Activated T-cell treated with anti-CD3 and anti-CD28 coated beads for 1 hour (primary cell): ENCODE measurements around the gene MAP3K15.

ENCODE experiments used
- DNase-seq: peaks from one replicate; pipeline ENCODE4 v3.0.0-alpha.2; 2020; ENCODE audit warnings: low read depth

Gene MAP3K15

DNA sequence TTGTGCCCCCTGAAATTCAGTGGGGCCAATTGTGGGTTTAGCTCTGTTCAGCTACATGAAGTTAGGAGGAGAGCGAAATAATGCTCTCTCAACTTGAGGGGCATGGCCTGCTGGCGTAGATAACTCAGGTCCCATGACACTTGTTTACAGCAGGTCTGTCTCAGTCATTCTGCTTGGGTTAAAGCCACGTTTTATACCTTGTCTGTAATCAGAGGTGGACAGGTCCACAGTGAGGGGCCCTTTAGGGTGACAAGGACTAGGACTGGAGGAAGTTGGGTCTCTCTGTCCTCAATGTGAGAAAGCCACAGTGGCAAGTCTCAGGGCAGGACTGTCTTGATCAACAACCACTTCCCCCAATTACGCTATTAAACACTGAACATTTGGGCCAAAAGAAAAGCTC is 122.6 kb downstream of the MAP3K15 start:
- no peak for DNase-seq

DNA sequence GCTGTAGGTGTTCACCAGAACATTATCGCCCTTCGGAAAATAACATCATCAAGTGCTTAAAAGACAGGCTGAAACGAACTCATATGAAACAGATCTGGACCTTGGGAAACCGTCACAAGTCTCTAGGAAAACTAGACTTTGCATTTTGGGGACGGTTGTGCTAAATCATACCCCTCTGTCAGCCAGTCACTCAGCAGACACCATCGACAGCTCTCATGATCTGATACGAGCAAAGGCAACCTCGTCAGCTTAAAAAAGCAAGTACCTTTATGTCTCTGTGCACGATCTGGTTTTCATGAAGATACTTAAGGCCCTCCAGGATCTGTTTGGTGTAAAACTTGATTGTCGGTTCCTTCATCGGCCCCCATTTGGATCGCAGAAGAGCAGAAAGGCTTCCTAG is 123.2 kb downstream of the MAP3K15 start:
- DNase-seq, result no peak

DNA sequence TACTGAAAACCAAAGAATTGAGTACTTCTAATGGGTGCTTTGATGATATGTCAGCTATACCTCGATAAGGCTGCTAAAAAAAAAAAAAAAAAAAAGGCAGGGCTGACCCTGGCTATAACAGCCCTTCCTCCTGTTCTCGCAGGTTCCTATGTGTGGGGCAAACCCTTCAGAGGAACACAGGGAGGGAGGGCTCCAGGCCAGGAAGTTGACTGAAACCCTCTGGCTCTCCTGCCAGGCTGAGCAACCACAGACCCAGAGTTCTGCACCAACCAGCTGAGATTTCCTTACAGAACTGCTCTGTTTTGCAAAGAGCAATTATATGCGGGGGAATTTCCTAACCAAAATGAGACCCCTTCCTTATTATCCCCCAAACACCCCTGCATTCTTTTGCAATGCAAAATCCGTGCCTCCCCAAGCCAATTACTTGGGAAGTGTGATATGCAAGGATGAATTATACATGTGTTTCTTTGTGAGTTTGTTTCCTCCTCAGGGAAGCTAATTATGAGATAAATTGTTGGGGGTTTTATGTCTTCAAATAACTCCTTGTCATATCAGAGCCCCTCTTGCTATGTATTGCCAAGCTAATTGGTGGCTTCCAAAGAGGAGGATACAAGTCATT is 126.0 kb downstream of the MAP3K15 start:
- no peak for DNase-seq

DNA sequence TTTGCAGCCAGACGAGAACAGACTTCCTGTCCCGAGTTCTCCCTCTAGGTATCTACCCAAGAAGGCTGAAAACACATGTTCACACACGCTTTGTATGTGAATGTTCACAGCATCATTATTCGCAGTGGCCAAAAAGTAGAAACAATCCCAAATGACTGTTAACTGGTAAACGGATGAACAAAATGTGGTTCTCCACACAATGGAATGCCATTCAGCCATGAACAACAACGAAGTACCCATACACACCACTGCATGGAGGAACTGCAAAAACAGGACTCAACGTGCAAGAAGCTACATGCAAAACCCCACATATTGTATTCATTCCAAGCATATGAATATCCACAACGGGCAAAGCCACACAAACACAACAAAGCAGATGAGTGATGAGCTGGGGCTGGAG is 126.6 kb downstream of the MAP3K15 start:
- DNase-seq, result no peak

DNA sequence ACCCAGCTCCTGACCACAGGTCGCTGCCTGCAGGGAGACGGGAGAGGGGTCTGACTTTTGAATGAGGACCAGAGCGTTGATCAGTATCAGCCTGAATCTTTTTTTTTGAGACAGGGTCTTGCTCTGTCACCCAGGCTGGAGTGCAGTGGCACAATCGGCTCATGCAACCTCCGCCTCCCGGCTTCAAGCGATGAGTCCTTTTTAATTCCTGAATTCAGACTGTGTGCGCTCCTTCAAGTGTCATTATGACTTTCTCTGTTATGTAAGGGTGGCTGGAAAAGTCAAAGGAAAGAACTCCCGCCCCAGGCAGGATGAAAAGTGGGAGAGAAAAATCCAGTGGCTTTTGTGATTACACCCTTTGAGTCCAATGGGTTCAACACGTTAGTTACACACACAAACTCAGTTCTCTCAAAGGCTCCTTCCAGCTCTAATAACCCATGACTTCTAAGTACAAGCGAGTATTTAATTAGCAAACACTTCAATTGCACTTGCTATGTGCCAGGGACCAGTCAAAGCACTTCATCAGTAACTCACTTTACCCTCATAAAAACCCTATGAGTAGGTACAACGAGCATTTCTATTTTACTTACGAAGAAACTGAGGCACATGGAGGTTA is 127.1 kb downstream of the MAP3K15 start:
- DNase-seq, result no peak

DNA sequence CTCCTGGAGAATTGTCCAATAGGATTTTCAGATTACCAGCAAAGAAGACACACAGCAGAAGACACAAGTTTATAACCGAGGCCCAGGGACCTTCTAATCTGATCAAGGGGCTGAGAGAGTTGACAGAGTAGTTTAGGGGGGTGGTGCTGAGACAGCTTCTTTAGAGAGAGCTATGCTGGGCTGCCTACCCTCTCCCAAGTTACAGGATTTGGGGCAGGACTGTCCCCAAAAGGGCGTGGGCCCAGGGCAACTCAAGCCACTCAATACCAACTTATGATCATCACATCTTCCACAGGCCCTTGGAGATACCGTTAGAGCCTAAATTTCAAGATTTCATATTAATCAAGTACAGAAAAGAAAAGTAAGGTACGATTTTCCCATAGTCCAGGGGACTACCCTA is 128.6 kb downstream of the MAP3K15 start:
- no peak for DNase-seq

DNA sequence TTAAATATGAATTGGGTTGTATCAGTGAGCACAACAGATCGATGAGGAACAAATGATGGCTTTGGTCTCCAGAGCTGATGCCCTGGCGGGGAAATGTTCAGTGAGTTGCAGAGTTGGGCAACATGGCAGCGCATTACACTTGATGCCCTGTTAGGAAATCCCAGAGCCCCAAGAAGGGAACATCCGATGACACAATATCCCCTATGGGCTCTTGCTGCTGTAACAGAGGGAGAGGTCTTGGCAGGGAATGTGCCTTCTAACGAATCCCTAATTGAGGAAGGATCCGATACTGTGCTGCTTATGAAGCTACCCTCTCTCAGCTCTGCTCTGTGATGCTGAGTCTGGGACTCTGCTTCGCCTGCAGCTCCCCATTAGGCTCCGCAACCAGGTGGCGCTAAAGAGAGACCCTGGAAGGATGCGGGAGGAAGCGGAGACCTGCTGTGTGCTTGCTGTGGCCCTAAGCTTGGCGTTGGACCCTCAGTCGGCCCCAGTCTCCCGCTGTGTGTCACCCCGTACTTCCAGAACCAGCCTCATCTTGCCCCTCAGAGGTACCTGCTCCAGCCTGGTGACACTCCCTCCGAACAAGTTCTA is 132.7 kb downstream of the MAP3K15 start:
- DNase-seq, result peak; percentile 31

DNA sequence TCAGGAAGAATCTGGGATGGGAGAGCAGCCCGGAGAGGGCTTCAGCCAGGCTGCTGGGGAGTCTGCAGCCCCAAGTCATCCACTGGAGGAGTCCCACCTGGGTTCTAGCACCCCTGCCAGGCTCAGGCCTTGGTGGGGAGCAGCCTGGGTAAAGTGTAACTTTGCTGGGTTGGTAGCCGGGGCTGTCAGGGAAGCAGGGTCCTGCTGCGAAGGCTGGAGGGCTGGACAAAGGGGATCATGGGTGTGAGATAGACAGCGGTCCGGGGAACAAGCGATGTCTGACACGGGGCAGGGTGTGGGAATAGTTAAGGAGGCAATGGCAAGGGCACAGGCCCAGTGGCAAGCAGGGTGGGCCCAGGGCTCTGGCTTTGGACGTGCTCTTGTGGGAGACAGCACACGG is 134.0 kb downstream of the MAP3K15 start:
- no peak for DNase-seq

DNA sequence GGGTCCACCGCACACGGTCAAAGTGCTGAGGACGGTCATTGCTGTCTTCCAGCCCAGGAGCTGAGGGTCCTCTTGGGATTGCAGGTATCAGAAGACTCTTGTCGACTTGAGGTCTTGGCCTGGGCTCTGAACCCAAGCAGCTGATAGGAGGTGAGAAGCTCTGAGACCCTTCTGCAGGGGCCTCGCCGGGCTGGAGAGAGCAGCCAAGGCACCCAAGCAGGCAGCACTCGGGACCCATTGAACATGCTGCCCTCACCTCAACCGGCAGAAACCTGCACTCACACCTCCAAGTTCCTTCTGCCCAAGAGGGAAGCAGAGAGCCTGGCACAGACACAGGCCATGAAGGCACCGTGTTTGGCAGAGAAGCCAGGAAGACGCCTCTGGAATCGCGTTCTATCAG is 137.5 kb downstream of the MAP3K15 start:
- DNase-seq, result no peak

DNA sequence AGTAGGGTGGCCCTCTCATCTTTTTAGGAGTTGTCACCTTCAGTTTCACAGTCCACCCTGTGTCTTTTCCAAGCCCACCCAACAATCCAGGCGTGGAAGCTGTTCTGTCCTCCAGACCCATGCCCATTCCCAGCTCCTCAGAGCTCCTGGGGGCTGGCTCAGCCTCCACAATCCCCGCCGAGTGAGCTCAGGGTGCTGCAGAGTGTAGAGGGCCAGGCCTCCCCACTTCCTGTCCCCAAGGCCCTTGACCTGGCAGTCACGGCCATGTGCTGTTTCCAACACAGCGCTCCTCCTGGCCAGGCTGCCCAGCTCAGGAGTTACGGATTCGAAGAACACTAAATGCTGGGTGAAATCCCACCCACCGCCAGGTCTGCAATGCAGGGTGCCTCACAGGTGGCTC is 139.8 kb downstream of the MAP3K15 start:
- DNase-seq, result no peak

DNA sequence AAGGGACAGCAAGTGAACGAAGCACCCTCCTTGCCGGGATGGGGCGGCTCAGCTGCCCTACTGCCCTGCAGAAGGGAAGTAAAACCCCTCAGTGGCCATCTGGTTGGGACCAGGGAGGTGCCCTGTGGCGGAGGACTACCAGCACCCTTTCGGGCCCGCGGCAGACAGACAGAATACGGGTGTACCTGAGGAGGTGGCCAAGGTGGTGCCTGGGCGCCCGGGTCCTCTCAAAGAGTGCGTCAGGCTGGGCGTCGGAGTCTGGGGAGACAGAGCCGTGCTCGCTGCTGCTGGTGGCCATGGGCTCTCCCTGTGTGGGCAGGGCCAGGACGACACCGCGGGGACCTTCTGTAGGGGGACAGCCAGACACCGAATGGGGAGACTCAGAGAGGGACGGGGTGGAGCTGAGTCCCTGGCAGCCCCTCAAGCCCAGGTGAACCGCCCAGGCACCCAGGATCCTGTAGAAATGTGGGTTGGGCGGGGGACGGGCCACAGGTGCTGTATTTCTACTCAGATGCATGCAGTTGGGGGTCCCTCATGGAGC is 141.9 kb downstream of the MAP3K15 start:
- no peak for DNase-seq

DNA sequence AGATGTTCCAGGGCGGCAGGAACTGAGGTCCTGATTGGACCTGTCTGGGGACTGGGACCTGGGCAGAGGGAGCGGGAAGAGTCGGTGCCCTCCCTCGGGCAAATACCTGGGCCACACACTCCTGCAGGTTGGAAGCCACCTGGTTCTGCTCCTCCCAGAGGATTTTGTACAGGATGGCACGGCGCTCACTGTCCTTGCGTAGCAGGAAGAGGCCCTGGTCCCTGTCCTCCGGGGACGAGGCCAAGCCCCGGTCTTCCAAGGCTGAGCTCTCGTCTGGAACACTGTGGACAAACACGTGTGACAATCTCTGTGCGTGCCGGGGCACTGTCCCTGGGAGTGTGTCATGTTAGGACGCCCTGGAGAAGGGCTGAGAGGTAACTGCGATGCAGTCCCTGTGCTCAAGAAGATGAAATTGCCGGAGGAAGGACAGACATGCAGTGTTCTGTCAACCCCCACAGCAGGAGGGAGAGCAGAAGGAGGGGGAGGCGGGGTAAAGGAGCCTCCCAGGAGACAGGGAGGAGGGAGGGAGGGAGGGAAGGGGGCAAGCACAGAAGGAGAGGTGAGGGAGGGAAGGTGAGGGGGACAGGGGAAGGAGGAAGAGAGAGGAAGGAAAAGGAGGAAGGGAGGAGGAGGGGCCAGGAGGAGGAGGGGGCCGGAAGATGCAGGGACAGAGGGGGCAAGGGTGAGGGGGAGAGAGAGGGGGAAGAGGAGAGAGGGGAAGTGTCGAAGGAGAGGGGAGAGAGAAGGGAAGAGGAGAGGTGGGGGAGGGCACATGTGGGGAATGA is 142.6 kb downstream of the MAP3K15 start:
- DNase-seq, result no peak

DNA sequence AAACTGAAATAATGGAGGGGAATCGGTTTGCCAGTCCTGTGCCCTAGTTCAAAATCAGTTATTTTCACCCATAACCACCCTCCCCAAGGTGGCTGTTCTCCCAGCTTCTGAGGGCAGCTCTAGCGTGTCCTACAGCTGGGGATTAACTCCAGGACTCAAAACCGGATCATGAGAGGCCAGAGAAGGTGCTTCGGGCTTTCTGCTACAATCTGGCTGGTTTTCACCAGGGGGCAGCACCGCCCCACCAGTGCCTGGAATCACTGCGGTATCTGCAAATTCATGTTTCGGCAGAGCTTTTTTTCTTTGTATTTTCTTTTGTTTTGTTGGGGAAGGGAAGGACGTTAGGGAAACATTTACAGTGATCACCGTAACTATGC is 143.2 kb downstream of the MAP3K15 start:
- DNase-seq, result peak; percentile 52

DNA sequence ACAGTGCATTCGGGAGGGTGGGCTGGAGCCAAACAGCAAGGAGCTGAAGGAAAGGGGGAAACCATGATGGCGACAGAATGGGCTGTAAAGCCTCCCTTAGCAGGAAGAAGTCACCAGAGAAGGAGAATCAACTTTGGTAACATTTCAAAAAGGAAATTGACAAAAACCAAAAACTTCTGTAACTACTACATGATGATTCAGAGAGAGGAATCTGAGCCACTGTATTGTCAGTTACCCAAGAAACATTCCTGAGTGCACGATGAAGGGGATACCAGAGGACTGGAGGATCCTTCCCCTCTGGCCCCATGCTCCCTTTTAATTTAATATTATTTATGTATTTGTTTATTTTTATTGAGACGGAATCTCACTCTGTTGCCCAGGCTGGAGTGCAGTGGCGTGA is 145.2 kb downstream of the MAP3K15 start:
- no peak for DNase-seq

DNA sequence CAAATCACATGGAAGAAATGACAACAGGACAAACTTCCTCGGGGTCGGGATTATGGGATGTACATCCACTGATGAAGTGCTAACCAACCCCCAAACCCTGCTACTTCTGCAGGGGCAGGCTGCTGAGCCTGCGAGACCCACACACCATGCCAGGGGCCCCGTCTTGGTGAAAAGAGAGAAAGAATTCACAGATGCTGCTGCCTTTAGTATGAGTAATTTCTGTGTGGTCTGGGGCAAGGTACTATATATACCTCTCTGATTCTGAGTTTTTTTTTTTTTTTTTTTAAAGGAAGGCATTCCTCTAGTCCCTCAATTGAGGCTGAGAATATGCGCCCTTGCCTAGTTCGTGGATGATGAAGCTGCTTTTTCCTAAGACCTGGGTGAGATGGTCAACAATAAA is 146.7 kb downstream of the MAP3K15 start:
- DNase-seq, result no peak

DNA sequence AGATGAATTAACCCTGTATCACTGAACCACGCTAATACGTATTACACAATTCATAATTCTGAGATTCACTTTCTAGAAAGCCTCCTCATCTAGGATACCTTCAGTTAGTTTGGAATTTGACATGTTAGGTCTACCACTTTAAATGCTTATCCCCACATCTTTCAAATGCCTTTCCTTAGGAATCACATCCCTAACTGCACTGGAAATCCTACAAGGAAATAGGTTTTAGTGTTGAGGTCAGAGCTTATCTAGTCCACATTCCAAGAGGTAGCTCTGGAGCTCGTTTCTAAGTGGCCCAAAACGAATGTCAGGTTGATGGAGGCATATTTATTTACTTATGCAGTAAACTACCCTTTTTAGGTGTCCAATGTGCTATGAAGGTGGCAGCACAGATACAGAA is 153.6 kb downstream of the MAP3K15 start:
- no peak for DNase-seq

DNA sequence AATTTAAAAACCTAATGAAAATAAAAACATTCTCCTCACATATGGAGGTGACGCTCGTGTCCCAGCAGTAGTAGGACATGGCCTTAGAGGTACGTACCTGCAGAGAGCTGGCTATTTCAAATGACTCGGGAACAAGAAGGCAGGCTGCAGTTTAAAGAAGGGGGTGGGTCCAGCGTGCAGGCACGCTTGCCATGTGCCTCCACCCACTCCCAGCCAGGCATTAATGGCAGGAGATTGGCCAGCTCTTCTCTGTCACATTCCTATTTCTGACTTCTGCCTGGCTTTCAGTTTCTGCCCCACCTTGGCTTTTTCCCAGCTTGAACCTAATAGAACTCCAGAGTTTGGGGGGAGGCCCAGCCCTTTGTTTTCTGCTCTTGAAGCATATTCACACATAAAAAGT is 154.4 kb downstream of the MAP3K15 start:
- DNase-seq, result no peak

DNA sequence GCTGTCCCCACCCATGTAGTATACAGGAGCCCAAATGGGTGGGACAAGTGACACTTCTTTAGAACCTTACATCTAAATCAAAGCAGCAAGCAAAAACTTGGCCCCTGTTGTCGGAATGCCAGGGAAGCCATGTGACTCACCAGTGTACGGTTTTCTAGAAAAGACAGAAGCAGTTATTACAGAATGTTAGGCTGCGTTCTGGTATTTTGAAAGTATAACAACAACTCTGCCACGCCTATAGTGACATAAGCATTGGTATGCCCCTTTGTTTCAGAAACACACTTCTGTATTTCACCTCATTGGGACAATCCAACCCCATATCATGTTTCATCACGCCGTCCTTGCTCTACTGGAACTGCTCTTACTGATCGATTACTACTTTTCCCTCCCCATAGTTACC is 156.8 kb downstream of the MAP3K15 start:
- DNase-seq, result no peak

DNA sequence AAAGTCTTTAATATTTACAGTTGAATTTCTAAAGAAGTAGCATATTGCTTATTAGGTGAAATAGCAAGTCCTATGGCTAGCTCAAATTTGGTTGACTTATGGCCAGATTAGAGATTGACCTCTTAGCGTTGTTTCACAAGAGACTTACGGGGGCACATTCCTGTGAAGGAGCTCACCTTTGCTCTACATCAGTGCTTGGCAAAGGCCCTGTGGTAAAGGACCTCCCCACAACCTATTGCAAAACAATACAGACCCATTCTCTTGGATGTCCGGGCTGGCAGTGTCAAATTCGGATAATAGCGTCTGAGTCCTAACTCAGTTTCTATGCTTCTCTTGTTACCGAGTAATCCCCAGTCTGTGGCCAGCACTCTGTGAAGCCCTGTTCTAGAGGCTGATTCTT is 160.7 kb downstream of the MAP3K15 start:
- DNase-seq, result no peak

DNA sequence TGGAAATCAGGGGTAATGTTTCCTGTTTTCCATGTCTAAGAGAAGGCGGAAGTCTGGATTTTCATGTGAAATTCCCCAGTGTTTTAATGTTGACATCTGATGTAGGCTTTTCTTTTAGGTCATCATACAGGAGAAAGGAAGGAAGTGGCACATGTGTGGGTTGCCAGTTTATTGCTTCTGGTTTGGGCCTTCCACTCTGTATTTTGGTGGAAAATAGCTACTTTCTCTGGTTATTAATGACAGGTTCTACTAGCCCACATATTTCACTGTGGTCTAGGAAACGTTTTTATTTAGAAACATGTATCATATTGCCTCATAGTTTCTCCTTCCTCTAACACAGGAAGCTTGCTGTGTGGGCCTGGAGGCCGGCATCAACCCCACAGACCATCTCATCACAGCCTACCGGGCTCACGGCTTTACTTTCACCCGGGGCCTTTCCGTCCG is 164.3 kb downstream of the MAP3K15 start:
- no peak for DNase-seq

DNA sequence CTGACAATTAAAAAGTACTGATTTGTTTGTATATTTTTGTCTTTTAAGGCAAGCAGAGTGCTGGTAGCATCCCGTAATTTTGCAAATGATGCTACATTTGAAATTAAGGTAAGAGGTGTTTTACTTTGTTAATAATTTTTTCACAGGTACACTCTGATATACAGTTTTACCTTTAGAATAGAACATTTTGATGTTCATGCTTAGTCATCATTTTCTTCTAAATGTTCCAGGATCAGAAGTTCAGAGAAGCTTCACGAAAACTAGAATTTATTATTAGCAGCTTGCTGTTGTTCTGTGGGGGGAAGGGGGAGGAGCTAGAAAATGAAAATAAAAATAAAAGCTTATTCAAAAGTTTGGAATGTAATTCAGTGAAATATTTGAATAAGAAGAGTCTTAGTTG is 166.0 kb downstream of the MAP3K15 start:
- no peak for DNase-seq

DNA sequence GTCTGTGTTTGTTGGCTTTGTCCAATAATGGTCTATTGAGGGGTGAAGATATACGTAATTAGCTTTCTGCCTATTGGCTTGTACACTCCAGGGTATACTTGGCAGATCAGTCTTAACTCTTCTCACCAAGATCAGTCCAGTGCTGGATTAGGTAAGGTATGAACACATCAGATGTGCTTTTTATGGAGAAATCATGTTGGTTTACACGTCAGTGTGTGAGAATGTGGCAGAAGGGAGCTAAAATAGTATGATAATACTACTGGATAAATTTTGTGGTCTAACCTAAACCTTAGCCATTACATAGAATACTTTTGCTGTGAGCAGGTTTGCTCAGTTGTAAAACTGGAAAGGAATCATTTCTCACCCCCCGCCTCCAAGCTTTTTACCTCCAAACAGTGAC is 167.4 kb downstream of the MAP3K15 start:
- no peak for DNase-seq

DNA sequence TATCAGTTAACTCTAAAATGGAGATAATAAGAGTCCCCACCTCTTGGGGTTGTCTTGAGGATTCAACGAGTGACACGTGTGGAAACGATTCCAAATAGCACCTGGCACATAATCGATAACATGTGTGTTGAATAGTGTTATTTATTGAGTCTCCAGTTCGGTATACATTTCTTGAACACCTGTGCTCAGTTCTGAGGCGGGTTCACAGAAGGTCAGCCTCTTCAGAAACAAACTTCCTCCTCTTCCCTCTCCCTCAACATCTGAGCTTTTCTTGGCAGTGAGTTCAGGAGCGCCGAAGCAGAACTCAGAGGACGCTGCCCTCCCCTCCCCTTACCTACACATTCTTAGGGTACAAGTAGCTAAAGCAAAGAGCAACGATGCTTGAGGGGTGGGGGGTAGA is 170.6 kb downstream of the MAP3K15 start:
- DNase-seq, result no peak
